Measurements from ENCODE around the gene PHACTR3.

The PHACTR3 gene

GRCh38 chr20:59564171-59564570 lies 40.2 kb upstream of the PHACTR3 start:
- TF ChIP-seq CTCF (IDR thresholded peaks at IDR 0.05) (no peak), ZFX (IDR thresholded peaks at IDR 0.05; ENCODE audit: borderline replicate concordance) (no peak)
- H3K27ac ChIP-seq: no peak overlapping the region

GRCh38 chr20:59564943-59565342 lies 39.4 kb upstream of the PHACTR3 start:
- TF ChIP-seq ZFX (IDR thresholded peaks at IDR 0.05; ENCODE audit: borderline replicate concordance) (no peak), CTCF (IDR thresholded peaks at IDR 0.05) (no peak)
- H3K27ac ChIP-seq: no peak overlapping the region

- TF ChIP-seq ZFX (IDR thresholded peaks at IDR 0.05; ENCODE audit: borderline replicate concordance) (no peak), CTCF (IDR thresholded peaks at IDR 0.05) (no peak)
- no peak overlapping the region for H3K27ac ChIP-seq
Measured at GRCh38 chr20:59565768-59566461, 38.4 kb upstream of the PHACTR3 start.

- TF ChIP-seq CTCF (IDR thresholded peaks at IDR 0.05) (no peak), ZFX (IDR thresholded peaks at IDR 0.05; ENCODE audit: borderline replicate concordance) (no peak)
- H3K27ac ChIP-seq: no peak overlapping the region
Measured at GRCh38 chr20:59566631-59567524, 37.5 kb upstream of the PHACTR3 start.

- TF ChIP-seq ZFX (IDR thresholded peaks at IDR 0.05; ENCODE audit: borderline replicate concordance): no peak
- TF ChIP-seq CTCF (IDR thresholded peaks at IDR 0.05): no peak
Measured at GRCh38 chr20:59567585-59568508, 36.5 kb upstream of the PHACTR3 start.

GRCh38 chr20:59568509-59569024 lies 35.8 kb upstream of the PHACTR3 start:
- no peak overlapping the region for H3K27ac ChIP-seq
- TF ChIP-seq CTCF (IDR thresholded peaks at IDR 0.05): no peak
- TF ChIP-seq ZFX (IDR thresholded peaks at IDR 0.05; ENCODE audit: borderline replicate concordance): no peak

More at GRCh38 chr20:59567585-59568508, 36.5 kb upstream of the PHACTR3 start:
- H3K27ac ChIP-seq: no peak overlapping the region
